Liver (tissue), 9 donors: ENCODE results near the gene USP35. TPM values are rescaled to one million over a fixed set of nuclear protein-coding genes. Genes with fewer than 3 reads are reported as not detected.

ENCODE experiments used
- DNase-seq: peaks from one replicate; pipeline ENCODE4 v3.0.0-alpha.2; 2017; ENCODE audit warnings: low spot score
- H3K27ac ChIP-seq, 2 donors: one replicate each; pipeline ENCODE4 v1.7.0; 2013; ENCODE audit warnings: inconsistent platforms in 2 of 2, low read length in 2 of 2, control low read depth in 1 of 2, low read depth in 1 of 2, mild to moderate bottlenecking in 1 of 2
- H3K27me3 ChIP-seq, 4 donors: one replicate each; pipeline versions ENCODE4 v1.6.1 to v1.7.0; 2013; ENCODE audit warnings: low read length in 3 of 4, inconsistent platforms in 1 of 4, mild to moderate bottlenecking in 1 of 4, moderate library complexity in 1 of 4; ENCODE audit not compliant: control insufficient read depth in 4 of 4, insufficient read depth in 4 of 4
- H3K36me3 ChIP-seq, 4 donors: one replicate each; pipeline versions ENCODE4 v1.6.1 to v1.7.0; 2013; ENCODE audit warnings: low read length in 3 of 4, mild to moderate bottlenecking in 3 of 4, low read depth in 1 of 4, moderate library complexity in 1 of 4; ENCODE audit not compliant: control insufficient read depth in 4 of 4, insufficient read depth in 3 of 4
- H3K4me1 ChIP-seq, 4 donors: one replicate each; pipeline versions ENCODE4 v1.6.1 to v1.7.0; 2013; ENCODE audit warnings: low read length in 3 of 4, mild to moderate bottlenecking in 3 of 4, moderate library complexity in 1 of 4; ENCODE audit not compliant: control insufficient read depth in 4 of 4, insufficient read depth in 4 of 4
- H3K4me3 ChIP-seq, 3 donors: one replicate each; pipeline versions ENCODE4 v1.6.1 to v1.7.0; 2013; ENCODE audit warnings: low read length in 3 of 3, control low read depth in 1 of 3, low read depth in 1 of 3, mild to moderate bottlenecking in 1 of 3
- H3K9ac ChIP-seq, 2 donors: one replicate each; pipeline ENCODE4 v1.7.0; 2013; ENCODE audit warnings: low read length in 2 of 2, mild to moderate bottlenecking in 2 of 2, moderate library complexity in 2 of 2, control low read depth in 1 of 2, low read depth in 1 of 2
- H3K9me3 ChIP-seq, 4 donors: one replicate each; pipeline versions ENCODE4 v1.6.1 to v1.7.0; 2013; ENCODE audit warnings: low read length in 3 of 4; ENCODE audit not compliant: control insufficient read depth in 4 of 4
- EGR1 ChIP-seq, 2 donors: IDR thresholded peaks; 2 replicates each; pipeline ENCODE4 v1.6.1; 2016 to 2018; ENCODE audit warnings: antibody characterized with exemption in 2 of 2, low read depth in 2 of 2
- FOXA1 ChIP-seq: IDR thresholded peaks from 2 replicates; pipeline ENCODE4 v1.6.1; 2016; ENCODE audit warnings: antibody characterized with exemption
- HNF4A ChIP-seq, 2 donors: conservative IDR thresholded peaks; 2 replicates each; pipeline ENCODE4 v1.6.1; 2016; ENCODE audit warnings: antibody characterized with exemption in 2 of 2, mild to moderate bottlenecking in 2 of 2
- JUND ChIP-seq, 2 donors: IDR thresholded peaks; 2 replicates each; pipeline ENCODE4 v1.6.1; 2016; ENCODE audit warnings: antibody characterized with exemption in 2 of 2
- RAD21 ChIP-seq, 2 donors: IDR thresholded peaks; 2 replicates each; pipeline ENCODE4 v1.6.1; 2016; ENCODE audit warnings: antibody characterized with exemption in 2 of 2, mild to moderate bottlenecking in 2 of 2
- RXRA ChIP-seq, 2 donors: IDR thresholded peaks; 2 replicates each; pipeline ENCODE4 v1.6.1; 2017 to 2018; ENCODE audit warnings: antibody characterized with exemption in 2 of 2, mild to moderate bottlenecking in 1 of 2
- SP1 ChIP-seq: IDR thresholded peaks from 2 replicates; pipeline ENCODE4 v1.6.1; 2018; ENCODE audit warnings: antibody characterized with exemption, mild to moderate bottlenecking
- TAF1 ChIP-seq: conservative IDR thresholded peaks from 2 replicates; pipeline ENCODE4 v1.6.1; 2016; ENCODE audit warnings: antibody characterized with exemption, mild to moderate bottlenecking
- YY1 ChIP-seq: IDR thresholded peaks from 2 replicates; pipeline ENCODE4 v1.6.1; 2016; ENCODE audit warnings: antibody characterized with exemption, mild to moderate bottlenecking
- ZBTB33 ChIP-seq: IDR thresholded peaks from 2 replicates; pipeline ENCODE4 v1.6.1; 2016; ENCODE audit warnings: antibody characterized with exemption
- WGBS: extraction: QIAGEN DNeasy Blood & Tissue Kit; methylation state at CpG from one replicate; pipeline ENCODE4 v1.1.7; 2013; 5-methylcytosine and 5-hydroxymethylcytosine counted together
- polyA plus RNA-seq, 2 donors: library from polyadenylated mRNA; stranded (reverse) in 1 of 2; unstranded in 1 of 2; fragments of 200-250 nt in 1 of 2; fragments of >200 nt in 1 of 2; fragmentation: Nextera tagmentation in 1 of 2; extraction: Ambion mirVana in 1 of 2; gene quantifications; one replicate each; pipeline versions ENCODE4 v1.2.1 to v1.2.3, GENCODE V29; 2013 to 2015
- total RNA-seq, 2 donors: library from RNA; depleted of rRNA; stranded (reverse); fragments of >200 nt; gene quantifications; one replicate each; pipeline ENCODE4 v1.2.3, GENCODE V29; 2014
- donor health status: healthy.
- donor health status: healthy.
- donor health status: healthy.
- donor health status: healthy.
- donor health status: healthy.

The USP35 gene
- total and polyA plus RNA-seq, 4 donors = 2.3 to 11.0 (median 4.8) TPM

- TF ChIP-seq SP1 (no peak), HNF4A (conservative IDR thresholded peaks at IDR 0.05) (no peak), EGR1 (IDR thresholded peaks at IDR 0.05; ENCODE audit: low read depth in 2 of 2) (no peak)
Measured at GRCh38 chr11:78207532-78208256, 19.0 kb downstream of the USP35 start (continued).

- WGBS = 97% methylated on average over 16 of the region's 16 CpGs
- Histone ChIP-seq H3K27ac (no peak overlapping the region), H3K27me3 (no peaks in the 10 kb centered on the region), H3K4me3 (no peak overlapping the region), H3K4me1 (no peaks in the 10 kb centered on the region), H3K36me3 (peaks cover 6 to 33% (median 11%) of the 10 kb centered on the region in 4 donors), H3K9me3 (no peaks in the 10 kb centered on the region), H3K9ac (no peak overlapping the region)
- no peak for DNase-seq
- TF ChIP-seq FOXA1 (no peak), ZBTB33 (no peak)
Measured at GRCh38 chr11:78208257-78209165, 19.8 kb downstream of the USP35 start.

- DNase-seq = no peak
- H3K36me3 ChIP-seq = peaks cover 6 to 35% (median 13%) of the 10 kb centered on the region in 4 donors
Measured at GRCh38 chr11:78209478-78209877, 20.8 kb downstream of the USP35 start.

GRCh38 chr11:78210000-78210608 is 21.4 kb downstream of the USP35 start:
- WGBS = 90% methylated on average over 31 of the region's 31 CpGs
- no peak overlapping the region for H3K27ac ChIP-seq
- no peak for DNase-seq
- no peak overlapping the region for H3K4me3 ChIP-seq
- H3K9ac ChIP-seq = no peak overlapping the region
- peaks cover 6 to 32% (median 12%) of the 10 kb centered on the region in 4 donors for H3K36me3 ChIP-seq
- H3K9me3 ChIP-seq = no peaks in the 10 kb centered on the region
- H3K27me3 ChIP-seq = no peaks in the 10 kb centered on the region
- no peaks in the 10 kb centered on the region for H3K4me1 ChIP-seq
- no peak for TF ChIP-seq TAF1
- TF ChIP-seq ZBTB33 = no peak
- TF ChIP-seq JUND (IDR thresholded peaks at IDR 0.05) = no peak
- TF ChIP-seq RXRA (IDR thresholded peaks at IDR 0.05) = no peak
- TF ChIP-seq HNF4A (conservative IDR thresholded peaks at IDR 0.05) = no peak

More at GRCh38 chr11:78209478-78209877, 20.8 kb downstream of the USP35 start:
- Histone ChIP-seq H3K27me3 (no peaks in the 10 kb centered on the region), H3K9ac (no peak overlapping the region), H3K4me1 (no peaks in the 10 kb centered on the region), H3K27ac (no peak overlapping the region), H3K4me3 (no peak overlapping the region), H3K9me3 (no peaks in the 10 kb centered on the region)
- TF ChIP-seq RAD21 (IDR thresholded peaks at IDR 0.05) = no peak
- TF ChIP-seq YY1 = no peak
- WGBS = 97% methylated on average over 18 of the region's 18 CpGs
